ENCODE data around the gene EFHC1.

Gene EFHC1

DNA sequence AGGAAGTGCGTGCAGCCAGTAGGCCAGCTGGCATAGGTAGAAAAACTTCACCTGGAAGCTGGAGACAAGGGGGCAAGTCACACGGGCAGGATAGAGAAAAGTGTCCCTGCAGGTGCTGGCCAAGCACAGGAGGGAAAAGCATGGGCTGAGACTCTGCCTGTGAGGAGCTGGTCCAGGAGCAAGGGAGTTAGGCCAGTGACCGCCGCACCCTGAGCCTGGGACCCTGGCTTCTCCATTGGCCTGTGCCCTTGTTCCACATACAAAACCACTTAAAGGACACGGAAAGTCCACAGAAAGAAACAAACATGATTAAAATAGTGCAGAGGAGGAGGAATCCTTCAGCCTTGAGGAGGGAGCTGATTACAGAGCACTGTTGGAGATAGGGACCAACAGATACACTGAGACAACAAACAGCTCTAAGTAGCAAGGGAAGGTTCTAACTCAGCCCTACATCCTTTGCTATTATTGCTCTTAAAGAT is 88.2 kb downstream of the EFHC1 start:
- H3K27ac ChIP-seq: no peak overlapping the region
- TF ChIP-seq, protein P1, sequence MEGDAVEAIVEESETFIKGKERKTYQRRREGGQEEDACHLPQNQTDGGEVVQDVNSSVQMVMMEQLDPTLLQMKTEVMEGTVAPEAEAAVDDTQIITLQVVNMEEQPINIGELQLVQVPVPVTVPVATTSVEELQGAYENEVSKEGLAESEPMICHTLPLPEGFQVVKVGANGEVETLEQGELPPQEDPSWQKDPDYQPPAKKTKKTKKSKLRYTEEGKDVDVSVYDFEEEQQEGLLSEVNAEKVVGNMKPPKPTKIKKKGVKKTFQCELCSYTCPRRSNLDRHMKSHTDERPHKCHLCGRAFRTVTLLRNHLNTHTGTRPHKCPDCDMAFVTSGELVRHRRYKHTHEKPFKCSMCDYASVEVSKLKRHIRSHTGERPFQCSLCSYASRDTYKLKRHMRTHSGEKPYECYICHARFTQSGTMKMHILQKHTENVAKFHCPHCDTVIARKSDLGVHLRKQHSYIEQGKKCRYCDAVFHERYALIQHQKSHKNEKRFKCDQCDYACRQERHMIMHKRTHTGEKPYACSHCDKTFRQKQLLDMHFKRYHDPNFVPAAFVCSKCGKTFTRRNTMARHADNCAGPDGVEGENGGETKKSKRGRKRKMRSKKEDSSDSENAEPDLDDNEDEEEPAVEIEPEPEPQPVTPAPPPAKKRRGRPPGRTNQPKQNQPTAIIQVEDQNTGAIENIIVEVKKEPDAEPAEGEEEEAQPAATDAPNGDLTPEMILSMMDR (conservative IDR thresholded peaks at IDR 0.05): no peak
- TF ChIP-seq ZFX (IDR thresholded peaks at IDR 0.05): no peak

DNA sequence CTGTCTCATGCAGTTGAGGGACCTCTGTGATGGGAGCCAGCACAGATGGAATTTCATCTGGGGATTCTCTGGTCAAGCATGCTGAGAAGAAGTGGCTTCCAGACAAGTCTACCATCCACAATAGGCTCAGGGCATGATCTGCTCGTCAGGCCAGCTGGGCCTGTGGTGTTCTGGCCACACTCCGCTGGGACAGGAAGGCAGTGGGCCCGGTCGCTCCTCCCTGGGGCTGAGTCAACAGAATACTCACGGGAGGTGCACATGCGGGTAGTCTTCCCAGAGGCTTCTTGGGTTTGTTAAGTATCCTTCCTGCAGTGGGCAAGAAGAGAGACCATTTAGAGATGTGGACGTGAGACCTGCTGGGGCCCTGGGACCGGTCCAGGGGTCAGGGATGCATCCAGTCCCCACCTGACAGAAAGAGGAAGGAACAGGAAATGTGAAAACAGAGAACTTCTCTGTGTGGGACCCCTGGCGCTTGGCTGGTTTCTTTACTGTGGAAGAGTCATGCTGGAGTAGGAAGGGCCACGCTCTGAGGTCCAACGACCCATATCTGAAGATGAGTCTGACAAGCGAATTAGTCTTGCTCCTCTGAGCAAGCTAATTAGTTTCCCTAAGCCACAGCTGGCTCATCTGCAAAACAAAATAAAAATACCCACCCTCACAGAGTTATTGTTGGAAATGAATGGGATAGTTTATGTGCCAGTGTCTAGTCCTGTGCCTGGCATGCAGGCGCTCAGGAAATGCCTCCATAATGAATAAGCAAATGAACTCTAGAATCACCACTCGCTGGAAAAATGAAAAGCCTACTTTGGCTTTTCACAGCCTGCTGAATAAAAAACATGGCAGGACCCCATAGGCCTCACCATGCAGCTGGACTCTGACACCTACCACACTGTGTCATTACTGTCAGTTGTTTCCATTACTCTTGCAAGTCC is 89.4 kb downstream of the EFHC1 start:
- TF ChIP-seq, protein P1 (conservative IDR thresholded peaks at IDR 0.05): no peak
- no peak for TF ChIP-seq ZFX (IDR thresholded peaks at IDR 0.05)
- no peak overlapping the region for H3K27ac ChIP-seq

DNA sequence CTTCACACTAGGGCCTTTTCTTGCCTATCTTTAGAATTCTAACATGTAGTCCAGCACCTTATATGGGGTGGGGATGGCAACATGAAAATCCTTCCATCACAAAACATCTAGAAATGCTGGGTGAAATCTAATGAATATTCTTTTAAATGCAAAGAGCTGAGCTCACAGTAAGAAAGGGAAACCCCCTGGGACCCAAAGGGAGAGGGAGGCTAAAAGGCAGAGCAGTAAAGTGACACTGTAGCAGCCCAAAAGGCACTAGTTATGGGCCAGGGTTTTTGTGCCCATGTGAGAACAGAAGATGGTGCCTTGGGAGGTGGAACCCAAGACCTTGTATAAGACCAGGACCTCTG is 90.0 kb downstream of the EFHC1 start:
- no peak overlapping the region for H3K27ac ChIP-seq
- TF ChIP-seq ZFX (IDR thresholded peaks at IDR 0.05): no peak
- TF ChIP-seq, protein P1 (conservative IDR thresholded peaks at IDR 0.05): no peak

DNA sequence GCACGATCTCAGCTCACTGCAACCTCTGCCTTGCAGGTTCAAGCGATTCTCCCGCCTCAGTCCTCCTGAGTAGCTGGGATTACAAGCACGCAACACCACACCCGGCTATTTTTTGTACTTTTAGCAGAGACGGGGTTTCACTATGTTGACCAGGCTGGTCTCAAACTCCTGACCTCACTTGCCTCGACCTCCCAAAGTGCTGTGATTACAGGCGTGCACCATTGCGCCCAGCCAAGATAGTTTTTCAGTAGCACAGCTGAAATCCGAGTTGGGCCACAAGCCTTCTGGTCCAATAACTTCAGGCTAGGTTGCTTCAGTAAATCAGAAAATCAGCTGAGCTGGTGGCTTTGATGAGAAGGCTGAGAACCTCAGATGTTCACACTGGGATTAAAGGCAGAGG is 91.0 kb downstream of the EFHC1 start:
- TF ChIP-seq ZFX (IDR thresholded peaks at IDR 0.05): no peak
- TF ChIP-seq, protein P1 (conservative IDR thresholded peaks at IDR 0.05): no peak
- H3K27ac ChIP-seq: no peak overlapping the region

DNA sequence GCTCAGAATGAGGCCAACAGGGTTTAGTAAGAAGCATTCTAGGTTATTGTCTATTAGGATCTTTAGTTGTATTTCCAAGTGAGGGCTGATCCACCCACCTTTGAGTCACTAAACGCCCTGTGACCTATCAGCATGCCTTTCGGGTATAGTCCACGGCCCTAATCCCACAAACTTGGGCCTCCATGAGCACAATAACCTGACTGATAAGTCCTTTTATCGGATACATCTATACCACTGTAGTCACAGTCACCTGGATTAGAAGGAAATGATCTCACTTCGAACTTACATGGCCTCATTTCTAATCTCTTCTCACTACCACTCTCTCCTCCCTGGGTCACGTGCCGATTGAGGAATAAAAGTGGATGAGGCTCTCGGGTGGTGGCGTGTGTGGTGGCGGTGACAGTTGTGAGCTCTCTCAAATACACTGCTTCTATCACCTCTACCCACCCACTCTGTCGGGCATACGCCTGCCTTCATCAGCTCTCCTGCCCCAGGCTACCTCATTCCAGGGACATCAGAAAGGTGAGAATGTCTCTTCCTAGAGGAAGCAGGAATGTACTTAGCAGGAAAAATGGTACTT is 91.5 kb downstream of the EFHC1 start:
- TF ChIP-seq ZFX (IDR thresholded peaks at IDR 0.05): no peak
- TF ChIP-seq, protein P1 (conservative IDR thresholded peaks at IDR 0.05): no peak

DNA sequence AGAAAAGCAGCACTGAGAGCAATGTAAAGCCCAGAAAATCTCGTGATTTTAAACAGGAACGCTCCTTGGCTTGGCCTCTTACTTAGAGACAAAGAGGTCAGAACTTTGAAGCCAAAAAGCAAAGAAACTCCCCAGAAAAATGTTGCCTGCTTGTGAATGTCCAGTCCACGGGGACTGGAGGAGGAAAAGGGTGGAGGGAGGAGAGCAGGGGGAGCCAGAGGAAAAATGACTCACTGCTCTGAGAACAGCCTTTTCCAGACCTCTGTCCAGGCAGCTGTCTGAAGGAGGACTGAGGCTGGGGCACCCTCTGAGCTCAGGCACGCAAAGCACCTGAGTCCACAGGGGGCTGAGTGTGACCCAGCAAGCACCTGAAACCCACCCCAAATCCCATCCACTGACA is 92.1 kb downstream of the EFHC1 start:
- no peak for TF ChIP-seq ZFX (IDR thresholded peaks at IDR 0.05)
- TF ChIP-seq, protein P1 (conservative IDR thresholded peaks at IDR 0.05): no peak
- H3K27ac ChIP-seq: no peak overlapping the region

More for the DNA sequence above, 91.5 kb downstream of the EFHC1 start:
- H3K27ac ChIP-seq: no peak overlapping the region

DNA sequence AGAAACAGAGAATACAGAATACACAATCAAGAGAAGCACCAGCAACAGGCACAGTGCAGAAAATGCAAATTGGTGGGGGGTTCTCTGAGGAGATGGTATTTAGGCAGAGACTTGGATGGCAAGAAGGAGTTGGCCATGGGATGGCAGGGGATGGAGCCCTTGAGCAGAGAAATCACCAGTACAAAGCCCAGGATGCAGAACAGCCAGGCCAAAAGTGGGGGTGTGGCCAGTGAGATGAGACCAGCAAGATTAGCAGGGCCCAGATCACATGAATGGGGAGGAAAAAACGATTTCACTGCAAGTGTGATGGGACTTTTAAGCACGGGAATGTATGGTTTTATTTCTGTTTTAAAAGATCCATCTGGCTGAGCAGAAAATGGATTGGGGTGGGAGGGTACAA is 93.3 kb downstream of the EFHC1 start:
- TF ChIP-seq, protein P1 (conservative IDR thresholded peaks at IDR 0.05): no peak
- TF ChIP-seq ZFX (IDR thresholded peaks at IDR 0.05): no peak
- H3K27ac ChIP-seq: no peak overlapping the region
